ENCODE data around the gene NRXN2.

NRXN2 gene

GRCh38 chr11:64754124-64754918 lies 31.3 kb upstream of the NRXN2 start:
- H3K4me2 ChIP-seq (ENCODE audit: low read length, poor library complexity, severe bottlenecking), result no peak overlapping the region
- no peak overlapping the region for H3K23ac ChIP-seq (ENCODE audit: low read length in 2 of 2)
- H3K27ac ChIP-seq (ENCODE audit: low read length, poor library complexity, severe bottlenecking), result no peak overlapping the region
- WGBS, result 85% methylated on average over 23 of the region's 26 CpGs
- H3K79me1 ChIP-seq (replicated peaks; ENCODE audit: low read length, poor library complexity, severe bottlenecking), result no peaks in the 10 kb centered on the region
- no peak overlapping the region for H2AFZ ChIP-seq (ENCODE audit: low read depth, low read length)
- no peak overlapping the region for H3K4me3 ChIP-seq (ENCODE audit: insufficient read depth in 1 of 2, low read depth in 1 of 2, low read length in 2 of 2)
- no peak overlapping the region for H3K4ac ChIP-seq (ENCODE audit: low read depth in 1 of 2, low read length in 2 of 2)
- H3K14ac ChIP-seq (ENCODE audit: low read length in 2 of 2), result no peak overlapping the region
- H3K9ac ChIP-seq (ENCODE audit: low read length), result no peak overlapping the region
- no peak overlapping the region for H2AK5ac ChIP-seq (ENCODE audit: low read length, severe bottlenecking)
- peaks cover 12% of the 10 kb centered on the region for H3K4me1 ChIP-seq (ENCODE audit: control insufficient read depth, insufficient read depth, low read depth, low read length)
- H4K91ac ChIP-seq (ENCODE audit: low read length), result no peak overlapping the region
- H2BK12ac ChIP-seq (ENCODE audit: low read length in 2 of 2), result no peak overlapping the region
- H3K36me3 ChIP-seq (ENCODE audit: control insufficient read depth in 1 of 2, insufficient read depth in 2 of 2, low read depth in 1 of 2, low read length in 2 of 2), result peaks cover 0 to 8% of the 10 kb centered on the region in 2 experiments
- no peak overlapping the region for H4K8ac ChIP-seq (ENCODE audit: low read length)
- H3K18ac ChIP-seq (ENCODE audit: low read depth in 1 of 2, low read length in 2 of 2), result no peak overlapping the region
- H2BK15ac ChIP-seq (ENCODE audit: low read depth, poor library complexity, severe bottlenecking), result no peak overlapping the region
- no peaks in the 10 kb centered on the region for H3K27me3 ChIP-seq (ENCODE audit: control insufficient read depth in 1 of 2, insufficient read depth in 1 of 2, low read length in 2 of 2)
- no peaks in the 10 kb centered on the region for H3K9me3 ChIP-seq (ENCODE audit: control insufficient read depth, low read length)
- H2BK120ac ChIP-seq (ENCODE audit: low read depth, low read length), result no peak overlapping the region
- H2BK5ac ChIP-seq (ENCODE audit: low read depth, low read length, poor library complexity, severe bottlenecking), result no peak overlapping the region
- DNase-seq, result no peak

- Histone ChIP-seq H3K9ac (ENCODE audit: low read length) (no peak overlapping the region), H3K4ac (ENCODE audit: low read depth in 1 of 2, low read length in 2 of 2) (no peak overlapping the region), H2AFZ (ENCODE audit: low read depth, low read length) (no peak overlapping the region), H2BK120ac (ENCODE audit: low read depth, low read length) (no peak overlapping the region), H3K27me3 (ENCODE audit: control insufficient read depth in 1 of 2, insufficient read depth in 1 of 2, low read length in 2 of 2) (no peaks in the 10 kb centered on the region), H3K79me1 (replicated peaks; ENCODE audit: low read length, poor library complexity, severe bottlenecking) (no peaks in the 10 kb centered on the region), H3K27ac (ENCODE audit: low read length, poor library complexity, severe bottlenecking) (no peak overlapping the region), H4K8ac (ENCODE audit: low read length) (no peak overlapping the region), H3K23ac (ENCODE audit: low read length in 2 of 2) (no peak overlapping the region), H2BK12ac (ENCODE audit: low read length in 2 of 2) (no peak overlapping the region), H2AK5ac (ENCODE audit: low read length, severe bottlenecking) (no peak overlapping the region), H2BK5ac (ENCODE audit: low read depth, low read length, poor library complexity, severe bottlenecking) (no peak overlapping the region), H3K4me1 (ENCODE audit: control insufficient read depth, insufficient read depth, low read depth, low read length) (peaks cover 5% of the 10 kb centered on the region), H3K14ac (ENCODE audit: low read length in 2 of 2) (no peak overlapping the region), H3K36me3 (ENCODE audit: control insufficient read depth in 1 of 2, insufficient read depth in 2 of 2, low read depth in 1 of 2, low read length in 2 of 2) (peaks cover 0 to 7% of the 10 kb centered on the region in 2 experiments), H4K91ac (ENCODE audit: low read length) (no peak overlapping the region), H3K4me3 (ENCODE audit: insufficient read depth in 1 of 2, low read depth in 1 of 2, low read length in 2 of 2) (no peak overlapping the region), H3K4me2 (ENCODE audit: low read length, poor library complexity, severe bottlenecking) (no peak overlapping the region), H2BK15ac (ENCODE audit: low read depth, poor library complexity, severe bottlenecking) (no peak overlapping the region), H3K18ac (ENCODE audit: low read depth in 1 of 2, low read length in 2 of 2) (no peak overlapping the region), H3K9me3 (ENCODE audit: control insufficient read depth, low read length) (no peaks in the 10 kb centered on the region)
- WGBS, result 93% methylated on average over 42 of the region's 43 CpGs
- DNase-seq, result no peak
Measured at GRCh38 chr11:64753380-64754123, 30.6 kb upstream of the NRXN2 start.

GRCh38 chr11:64753019-64753379 lies 30.0 kb upstream of the NRXN2 start:
- Histone ChIP-seq H3K4ac (ENCODE audit: low read depth in 1 of 2, low read length in 2 of 2) (no peak overlapping the region), H2BK5ac (ENCODE audit: low read depth, low read length, poor library complexity, severe bottlenecking) (no peak overlapping the region), H2BK120ac (ENCODE audit: low read depth, low read length) (no peak overlapping the region), H2AFZ (ENCODE audit: low read depth, low read length) (no peak overlapping the region), H3K23ac (ENCODE audit: low read length in 2 of 2) (no peak overlapping the region), H3K4me3 (ENCODE audit: insufficient read depth in 1 of 2, low read depth in 1 of 2, low read length in 2 of 2) (no peak overlapping the region), H3K9me3 (ENCODE audit: control insufficient read depth, low read length) (no peaks in the 10 kb centered on the region), H4K91ac (ENCODE audit: low read length) (no peak overlapping the region), H3K36me3 (ENCODE audit: control insufficient read depth in 1 of 2, insufficient read depth in 2 of 2, low read depth in 1 of 2, low read length in 2 of 2) (peaks cover 0 to 3% of the 10 kb centered on the region in 2 experiments), H4K8ac (ENCODE audit: low read length) (no peak overlapping the region), H3K4me1 (ENCODE audit: control insufficient read depth, insufficient read depth, low read depth, low read length) (peaks cover 2% of the 10 kb centered on the region), H3K4me2 (ENCODE audit: low read length, poor library complexity, severe bottlenecking) (no peak overlapping the region), H3K18ac (ENCODE audit: low read depth in 1 of 2, low read length in 2 of 2) (no peak overlapping the region), H2BK15ac (ENCODE audit: low read depth, poor library complexity, severe bottlenecking) (no peak overlapping the region), H3K27me3 (ENCODE audit: control insufficient read depth in 1 of 2, insufficient read depth in 1 of 2, low read length in 2 of 2) (no peaks in the 10 kb centered on the region), H2AK5ac (ENCODE audit: low read length, severe bottlenecking) (no peak overlapping the region), H3K9ac (ENCODE audit: low read length) (no peak overlapping the region), H3K27ac (ENCODE audit: low read length, poor library complexity, severe bottlenecking) (no peak overlapping the region), H2BK12ac (ENCODE audit: low read length in 2 of 2) (no peak overlapping the region), H3K14ac (ENCODE audit: low read length in 2 of 2) (no peak overlapping the region), H3K79me1 (replicated peaks; ENCODE audit: low read length, poor library complexity, severe bottlenecking) (no peaks in the 10 kb centered on the region)
- 94% methylated on average over 7 of the region's 7 CpGs for WGBS
- no peak for DNase-seq

- H2AFZ ChIP-seq (ENCODE audit: low read depth, low read length), result no peak overlapping the region
- H2BK12ac ChIP-seq (ENCODE audit: low read length in 2 of 2), result no peak overlapping the region
Measured at GRCh38 chr11:64752175-64752970, 29.4 kb upstream of the NRXN2 start.

More at GRCh38 chr11:64752175-64752970, 29.4 kb upstream of the NRXN2 start:
- H4K8ac ChIP-seq (ENCODE audit: low read length), result no peak overlapping the region
- no peak for DNase-seq
- no peak overlapping the region for H3K9ac ChIP-seq (ENCODE audit: low read length)
- no peak overlapping the region for H3K4me3 ChIP-seq (ENCODE audit: insufficient read depth in 1 of 2, low read depth in 1 of 2, low read length in 2 of 2)
- H3K18ac ChIP-seq (ENCODE audit: low read depth in 1 of 2, low read length in 2 of 2), result no peak overlapping the region
- H2BK5ac ChIP-seq (ENCODE audit: low read depth, low read length, poor library complexity, severe bottlenecking), result no peak overlapping the region
- H2BK15ac ChIP-seq (ENCODE audit: low read depth, poor library complexity, severe bottlenecking), result no peak overlapping the region
- no peak overlapping the region for H3K14ac ChIP-seq (ENCODE audit: low read length in 2 of 2)
- H2AK5ac ChIP-seq (ENCODE audit: low read length, severe bottlenecking), result no peak overlapping the region
- H3K36me3 ChIP-seq (ENCODE audit: control insufficient read depth in 1 of 2, insufficient read depth in 2 of 2, low read depth in 1 of 2, low read length in 2 of 2), result peaks cover 0 to 3% of the 10 kb centered on the region in 2 experiments
- H3K27me3 ChIP-seq (ENCODE audit: control insufficient read depth in 1 of 2, insufficient read depth in 1 of 2, low read length in 2 of 2), result no peaks in the 10 kb centered on the region
- H3K9me3 ChIP-seq (ENCODE audit: control insufficient read depth, low read length), result no peaks in the 10 kb centered on the region
- H2BK120ac ChIP-seq (ENCODE audit: low read depth, low read length), result no peak overlapping the region
- H3K23ac ChIP-seq (ENCODE audit: low read length in 2 of 2), result no peak overlapping the region
- H4K91ac ChIP-seq (ENCODE audit: low read length), result no peak overlapping the region
- no peak overlapping the region for H3K27ac ChIP-seq (ENCODE audit: low read length, poor library complexity, severe bottlenecking)
- H3K4ac ChIP-seq (ENCODE audit: low read depth in 1 of 2, low read length in 2 of 2), result no peak overlapping the region
- no peaks in the 10 kb centered on the region for H3K79me1 ChIP-seq (replicated peaks; ENCODE audit: low read length, poor library complexity, severe bottlenecking)
- peaks cover 2% of the 10 kb centered on the region for H3K4me1 ChIP-seq (ENCODE audit: control insufficient read depth, insufficient read depth, low read depth, low read length)
- 86% methylated on average over 14 of the region's 14 CpGs for WGBS
- H3K4me2 ChIP-seq (ENCODE audit: low read length, poor library complexity, severe bottlenecking), result no peak overlapping the region

Measured in mesenchymal stem cell (in vitro differentiated cells and primary cell).